ENCODE results near the gene CDC37L1. TPM values are rescaled to one million over a fixed set of nuclear protein-coding genes. Genes with fewer than 3 reads are reported as not detected.
A peak's percentile ranks its signal among the peaks of the same experiment; 100 is the strongest.
"Not testable (repeated sequence)": the region's sequence is repeated elsewhere in the genome, so short reads cannot be mapped to it uniquely, and the experiment has no call there.

Gene CDC37L1
- total RNA-seq, 1 donor: 25.9 TPM

GRCh38 chr9:4654084-4654483 lies 25.3 kb upstream of the CDC37L1 start:
- no peak for DNase-seq (ENCODE audit: low read depth)
- no peak overlapping the region for H3K4me3 ChIP-seq (ENCODE audit: low read depth, low read length)
- TF ChIP-seq, protein P1, sequence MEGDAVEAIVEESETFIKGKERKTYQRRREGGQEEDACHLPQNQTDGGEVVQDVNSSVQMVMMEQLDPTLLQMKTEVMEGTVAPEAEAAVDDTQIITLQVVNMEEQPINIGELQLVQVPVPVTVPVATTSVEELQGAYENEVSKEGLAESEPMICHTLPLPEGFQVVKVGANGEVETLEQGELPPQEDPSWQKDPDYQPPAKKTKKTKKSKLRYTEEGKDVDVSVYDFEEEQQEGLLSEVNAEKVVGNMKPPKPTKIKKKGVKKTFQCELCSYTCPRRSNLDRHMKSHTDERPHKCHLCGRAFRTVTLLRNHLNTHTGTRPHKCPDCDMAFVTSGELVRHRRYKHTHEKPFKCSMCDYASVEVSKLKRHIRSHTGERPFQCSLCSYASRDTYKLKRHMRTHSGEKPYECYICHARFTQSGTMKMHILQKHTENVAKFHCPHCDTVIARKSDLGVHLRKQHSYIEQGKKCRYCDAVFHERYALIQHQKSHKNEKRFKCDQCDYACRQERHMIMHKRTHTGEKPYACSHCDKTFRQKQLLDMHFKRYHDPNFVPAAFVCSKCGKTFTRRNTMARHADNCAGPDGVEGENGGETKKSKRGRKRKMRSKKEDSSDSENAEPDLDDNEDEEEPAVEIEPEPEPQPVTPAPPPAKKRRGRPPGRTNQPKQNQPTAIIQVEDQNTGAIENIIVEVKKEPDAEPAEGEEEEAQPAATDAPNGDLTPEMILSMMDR (IDR thresholded peaks at IDR 0.05; ENCODE audit: insufficient read depth, low read depth, low read length): no peak

- H3K4me3 ChIP-seq (ENCODE audit: low read depth, low read length): no peak overlapping the region
- DNase-seq (ENCODE audit: low read depth): no peak
- TF ChIP-seq, protein P1 (IDR thresholded peaks at IDR 0.05; ENCODE audit: insufficient read depth, low read depth, low read length): no peak
Observed at GRCh38 chr9:4654538-4654937, 24.8 kb upstream of the CDC37L1 start.

DNA sequence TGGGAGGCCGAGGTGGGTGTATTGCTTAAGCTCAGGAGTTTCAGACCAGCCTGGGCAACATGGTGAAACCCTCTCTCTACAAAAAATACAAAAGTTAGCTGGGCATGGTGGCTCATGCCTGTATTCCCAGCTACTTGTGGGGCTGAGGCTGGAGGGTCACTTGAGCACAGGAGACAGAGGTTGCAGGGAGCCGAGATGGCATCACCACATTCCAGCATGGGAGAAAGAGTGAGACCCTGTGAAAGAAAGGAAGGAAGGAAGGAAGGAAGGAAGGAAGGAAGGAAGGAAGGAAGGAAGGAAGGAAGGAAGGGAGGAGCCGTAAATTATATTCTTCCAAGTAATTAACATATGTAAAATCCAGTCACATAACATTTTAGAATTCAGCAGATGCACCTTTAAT lies 23.2 kb upstream of the CDC37L1 start:
- DNase-seq (ENCODE audit: low read depth); H3K4me3 ChIP-seq (ENCODE audit: low read depth, low read length): not testable (repeated sequence)

GRCh38 chr9:4656621-4657020 lies 22.7 kb upstream of the CDC37L1 start:
- H3K4me3 ChIP-seq (ENCODE audit: low read depth, low read length): no peak overlapping the region
- no peak for DNase-seq (ENCODE audit: low read depth)
- TF ChIP-seq, protein P1 (IDR thresholded peaks at IDR 0.05; ENCODE audit: insufficient read depth, low read depth, low read length): no peak

- TF ChIP-seq, protein P1 (IDR thresholded peaks at IDR 0.05; ENCODE audit: insufficient read depth, low read depth, low read length): no peak
- no peak overlapping the region for H3K4me3 ChIP-seq (ENCODE audit: low read depth, low read length)
- no peak for DNase-seq (ENCODE audit: low read depth)
Observed at GRCh38 chr9:4657426-4658159, 21.8 kb upstream of the CDC37L1 start.

DNA sequence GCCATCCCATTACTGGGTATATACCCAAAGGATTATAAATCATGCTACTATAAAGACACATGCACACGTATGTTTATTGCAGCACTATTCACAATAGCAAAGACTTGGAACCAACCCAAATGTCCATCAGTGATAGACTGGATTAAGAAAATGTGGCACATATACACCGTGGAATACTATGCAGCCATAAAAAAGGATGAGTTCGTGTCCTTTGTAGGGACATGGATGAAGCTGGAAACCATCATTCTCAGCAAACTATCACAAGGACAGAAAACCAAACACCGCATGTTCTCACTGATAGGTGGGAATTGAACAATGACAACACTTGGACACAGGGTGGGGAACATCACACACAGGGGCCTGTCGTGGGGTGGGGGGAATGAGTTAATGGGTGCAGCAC lies 18.7 kb upstream of the CDC37L1 start:
- not testable (repeated sequence) for H3K4me3 ChIP-seq (ENCODE audit: low read depth, low read length); DNase-seq (ENCODE audit: low read depth)

GRCh38 chr9:4661165-4661564 lies 18.2 kb upstream of the CDC37L1 start:
- DNase-seq (ENCODE audit: low read depth): no peak
- TF ChIP-seq, protein P1 (IDR thresholded peaks at IDR 0.05; ENCODE audit: insufficient read depth, low read depth, low read length): no peak
- no peak overlapping the region for H3K4me3 ChIP-seq (ENCODE audit: low read depth, low read length)

GRCh38 chr9:4661611-4662010 lies 17.8 kb upstream of the CDC37L1 start:
- TF ChIP-seq, protein P1 (IDR thresholded peaks at IDR 0.05; ENCODE audit: insufficient read depth, low read depth, low read length): no peak
- H3K4me3 ChIP-seq (ENCODE audit: low read depth, low read length): peak overlapping the region; percentile 82
- no peak for DNase-seq (ENCODE audit: low read depth)
